ENCODE data around the gene CISD2. TPM values are rescaled to one million over a fixed set of nuclear protein-coding genes. Genes with fewer than 3 reads are reported as not detected.

The CISD2 gene
- total RNA-seq, 4 donors from 2014 or later: 6.7 to 22.2 (median 12.9) TPM

GRCh38 chr4:102836596-102836995, 32.2 kb upstream of the CISD2 start:
- H3K4me3 ChIP-seq: no peak overlapping the region
- H3K9me3 ChIP-seq: no peaks in the 10 kb centered on the region
- no peak for ATAC-seq
- H3K27me3 ChIP-seq: no peaks in the 10 kb centered on the region
- TF ChIP-seq CTCF (IDR thresholded peaks at IDR 0.05) (no peak), EP300 (IDR thresholded peaks at IDR 0.05) (no peak), POLR2A (IDR thresholded peaks at IDR 0.05) (no peak), POLR2AphosphoS5 (IDR thresholded peaks at IDR 0.05) (no peak)
- no peak overlapping the region for H3K27ac ChIP-seq
- H3K36me3 ChIP-seq: no peaks in the 10 kb centered on the region
- WGBS, 2 donors (ENCODE audit: low coverage in 1 of 2): 83 to 88% methylated on average over 1 of the region's 1 CpG
- no peaks in the 10 kb centered on the region for H3K4me1 ChIP-seq

- Histone ChIP-seq H3K4me1 (no peaks in the 10 kb centered on the region), H3K4me3 (no peak overlapping the region), H3K9me3 (no peaks in the 10 kb centered on the region), H3K27me3 (no peaks in the 10 kb centered on the region), H3K27ac (no peak overlapping the region), H3K36me3 (peaks cover 0 to 7% of the 10 kb centered on the region in 2 donors)
- no peak for TF ChIP-seq CTCF (IDR thresholded peaks at IDR 0.05)
- no peak for TF ChIP-seq POLR2A (IDR thresholded peaks at IDR 0.05)
- no peak for TF ChIP-seq POLR2AphosphoS5 (IDR thresholded peaks at IDR 0.05)
- TF ChIP-seq EP300 (IDR thresholded peaks at IDR 0.05): no peak
- no peak for ATAC-seq
- WGBS, 2 donors (ENCODE audit: low coverage in 1 of 2): 82 to 100% methylated on average over 2 to 3 of the region's 3 CpGs
Observed at GRCh38 chr4:102842367-102842766, 26.4 kb upstream of the CISD2 start.

DNA sequence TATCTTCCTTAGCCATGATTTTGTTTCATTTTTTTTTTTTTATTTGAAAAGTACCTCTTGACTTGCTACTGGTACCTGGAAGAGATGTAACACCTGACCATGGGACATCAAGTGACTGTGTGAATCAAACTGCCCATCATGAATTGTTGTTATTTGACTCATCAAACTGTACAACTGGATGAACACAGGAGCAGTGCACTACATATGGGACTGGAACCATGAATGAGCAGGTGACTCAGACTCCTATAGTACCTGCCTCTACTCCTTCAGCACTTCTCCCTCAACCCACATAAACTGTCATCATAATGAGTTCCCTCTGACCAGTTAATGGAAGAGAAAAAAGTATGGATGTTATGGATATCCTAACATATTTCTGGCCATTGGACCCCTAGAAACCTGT, 25.5 kb upstream of the CISD2 start:
- TF ChIP-seq EP300 (IDR thresholded peaks at IDR 0.05) (no peak), POLR2AphosphoS5 (IDR thresholded peaks at IDR 0.05) (no peak), POLR2A (IDR thresholded peaks at IDR 0.05) (no peak), CTCF (IDR thresholded peaks at IDR 0.05) (no peak)
- Histone ChIP-seq H3K27ac (no peak overlapping the region), H3K27me3 (no peaks in the 10 kb centered on the region), H3K9me3 (no peaks in the 10 kb centered on the region), H3K36me3 (peaks cover 0 to 7% of the 10 kb centered on the region in 2 donors), H3K4me1 (no peaks in the 10 kb centered on the region), H3K4me3 (no peak overlapping the region)
- ATAC-seq: no peak

- H3K4me3 ChIP-seq: no peak overlapping the region
- 88 to 100% methylated on average over 1 of the region's 1 CpG for WGBS, 2 donors (ENCODE audit: low coverage in 1 of 2)
- H3K9me3 ChIP-seq: no peaks in the 10 kb centered on the region
- ATAC-seq: no peak
- no peaks in the 10 kb centered on the region for H3K27me3 ChIP-seq
- H3K36me3 ChIP-seq: peaks cover 0 to 7% of the 10 kb centered on the region in 2 donors
- no peak overlapping the region for H3K27ac ChIP-seq
- no peaks in the 10 kb centered on the region for H3K4me1 ChIP-seq
- TF ChIP-seq POLR2A (IDR thresholded peaks at IDR 0.05) (no peak), EP300 (IDR thresholded peaks at IDR 0.05) (no peak), CTCF (IDR thresholded peaks at IDR 0.05) (no peak), POLR2AphosphoS5 (IDR thresholded peaks at IDR 0.05) (no peak)
Observed at GRCh38 chr4:102843938-102844337, 24.9 kb upstream of the CISD2 start.

DNA sequence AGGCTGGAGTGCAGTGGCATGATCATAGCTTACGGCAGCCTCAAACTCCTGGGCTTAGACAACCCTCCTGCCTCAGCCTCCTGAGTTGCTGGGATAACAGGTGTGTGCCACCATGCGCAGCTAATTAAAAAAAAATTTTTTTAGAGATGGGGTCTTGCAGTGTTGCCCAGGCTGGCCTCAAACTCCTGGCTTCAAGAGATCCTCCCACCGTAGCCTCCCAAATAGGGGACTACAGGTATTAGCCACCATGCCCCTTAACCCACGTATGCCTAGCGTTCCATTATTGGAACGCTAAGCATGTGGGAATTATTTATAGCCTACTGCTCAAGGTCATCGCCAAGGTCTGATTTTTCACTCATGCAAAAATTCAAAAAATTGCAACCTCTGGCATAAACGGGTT, 21.1 kb upstream of the CISD2 start:
- ATAC-seq: no peak
- Histone ChIP-seq H3K4me3 (no peak overlapping the region), H3K9me3 (no peaks in the 10 kb centered on the region), H3K36me3 (peaks cover 0 to 7% of the 10 kb centered on the region in 2 donors), H3K27ac (no peak overlapping the region), H3K4me1 (no peaks in the 10 kb centered on the region), H3K27me3 (no peaks in the 10 kb centered on the region)
- TF ChIP-seq POLR2AphosphoS5 (IDR thresholded peaks at IDR 0.05) (no peak), POLR2A (IDR thresholded peaks at IDR 0.05) (no peak), EP300 (IDR thresholded peaks at IDR 0.05) (no peak), CTCF (IDR thresholded peaks at IDR 0.05) (no peak)
- WGBS, 2 donors (ENCODE audit: low coverage in 1 of 2): 95 to 97% methylated on average over 6 of the region's 8 CpGs
